OCI-LY7 (cell line): ENCODE results near the gene ASB12. TPM values are rescaled to one million over a fixed set of nuclear protein-coding genes. Genes with fewer than 3 reads are reported as not detected.
"Not testable (repeated sequence)": the region's sequence is repeated elsewhere in the genome, so short reads cannot be mapped to it uniquely, and the experiment has no call there.

Source experiments
- BruUV-seq: library from RNA; stranded (reverse); fragments of 400-500 nt; replicated peaks from 2 replicates; lab custom pipeline; 2021; lab: Mats Ljungman, UMichigan
- CTCF ChIA-PET: fragments of 300-600 bp; sonication (Branson Sonifier 250); formaldehyde crosslinking; loops from one replicate; lab custom pipeline; 2022; ENCODE audit warnings: antibody characterized with exemption; ENCODE audit not compliant: unreplicated experiment; lab: Charles Lee
- POLR2A ChIA-PET: fragments of 300-600 bp; sonication (Branson Sonifier 250); formaldehyde crosslinking; loops from one replicate; lab custom pipeline; 2022; ENCODE audit warnings: antibody characterized with exemption; lab: Charles Lee
- DNase-seq: peaks from one replicate; pipeline ENCODE4 v3.0.0-alpha.2; 2015; ENCODE audit warnings: low spot score
- H2AFZ ChIP-seq: fragments of 200-600 bp; sonication (generic), shearing (Covaris generic); 2 replicates; pipeline ENCODE4 v1.6.1; 2014; ENCODE audit warnings: mild to moderate bottlenecking, antibody characterized with exemption, low read length, moderate library complexity
- H3K27ac ChIP-seq: fragments of 200-600 bp; sonication (generic); 2 replicates; pipeline ENCODE4 v1.5.1; 2014; ENCODE audit warnings: mixed run types, low read depth, mild to moderate bottlenecking, moderate library complexity, low read length, inconsistent platforms; ENCODE audit not compliant: poor library complexity, severe bottlenecking
- H3K36me3 ChIP-seq: fragments of 200-600 bp; sonication (generic); 2 replicates; pipeline ENCODE4 v1.6.1; 2014; ENCODE audit warnings: mild to moderate bottlenecking, antibody characterized with exemption, low read length, moderate library complexity, mixed read lengths; ENCODE audit not compliant: insufficient read depth
- H3K4me1 ChIP-seq: fragments of 200-600 bp; sonication (generic); 2 replicates; pipeline ENCODE4 v1.5.1; 2014; ENCODE audit warnings: mild to moderate bottlenecking, low read length; ENCODE audit not compliant: insufficient read depth, poor library complexity, severe bottlenecking
- H3K4me2 ChIP-seq: fragments of 200-600 bp; sonication (generic); 2 replicates; pipeline ENCODE4 v1.6.1; 2014; ENCODE audit warnings: mild to moderate bottlenecking, low read length
- H3K4me3 ChIP-seq: fragments of 200-600 bp; sonication (generic); 2 replicates; pipeline ENCODE4 v1.5.1; 2014; ENCODE audit warnings: mild to moderate bottlenecking, low read depth, low read length; ENCODE audit not compliant: poor library complexity, severe bottlenecking
- H3K79me2 ChIP-seq: fragments of 200-600 bp; sonication (generic); 2 replicates; pipeline ENCODE4 v1.6.1; 2016; ENCODE audit warnings: low read depth, mild to moderate bottlenecking, low read length, moderate library complexity, mixed read lengths; ENCODE audit not compliant: insufficient read depth
- H3K9me2 ChIP-seq: fragments of 200-600 bp; sonication (generic); 2 replicates; pipeline ENCODE4 v1.6.1; 2016; ENCODE audit warnings: mild to moderate bottlenecking, low read length, mixed read lengths; ENCODE audit not compliant: insufficient read depth
- H3K9me3 ChIP-seq: fragments of 200-600 bp; sonication (generic); 2 replicates; pipeline ENCODE4 v1.6.1; 2014; ENCODE audit warnings: mild to moderate bottlenecking, mixed run types, low read length, mixed read lengths
- H4K20me1 ChIP-seq: fragments of 200-600 bp; sonication (generic); 2 replicates; pipeline ENCODE4 v1.6.1; 2014; ENCODE audit warnings: mild to moderate bottlenecking, antibody characterized with exemption, low read length, moderate library complexity, mixed read lengths; ENCODE audit not compliant: insufficient read depth
- CTCF ChIP-seq: fragments of 200-600 bp; sonication (generic); conservative IDR thresholded peaks from 2 replicates; pipeline ENCODE4 v1.5.1; 2014; ENCODE audit warnings: mild to moderate bottlenecking, antibody characterized with exemption, low read length, moderate library complexity, mixed read lengths
- EZH2phosphoT487 ChIP-seq: fragments of 200-600 bp; sonication (generic); IDR thresholded peaks from 2 replicates; pipeline ENCODE4 v1.6.1; 2018; ENCODE audit warnings: low read depth, borderline replicate concordance, mild to moderate bottlenecking, mixed run types, antibody characterized with exemption, low read length, moderate library complexity, mixed read lengths
- intact Hi-C: fragments of 100-400 bp; cut with micrococcal nuclease; formaldehyde crosslinking; loops from one replicate; pipeline ENCODE4 v1.10.0; 2022; ENCODE audit not compliant: unreplicated experiment
- total RNA-seq, 2 experiments: library from RNA; depleted of rRNA in 1 of 2; stranded (reverse); fragments of >200 nt in 1 of 2; shearing (Covaris generic) in 1 of 2; gene quantifications; 2 replicates each; pipeline ENCODE4 v1.2.3, GENCODE V29; 2014 to 2022

Gene ASB12
- total RNA-seq, 2 experiments from 2014 or later, result 0.51 to 0.66 TPM

GRCh38 chrX:64229154-64229553, 1.3 kb downstream of the ASB12 start:
- Histone ChIP-seq H3K79me2 (no peaks in the 10 kb centered on the region), H3K9me3 (no peaks in the 10 kb centered on the region), H3K4me1 (no peaks in the 10 kb centered on the region), H2AFZ (no peak overlapping the region), H4K20me1 (no peaks in the 10 kb centered on the region), H3K9me2 (no peaks in the 10 kb centered on the region), H3K4me2 (no peak overlapping the region), H3K27ac (no peak overlapping the region), H3K36me3 (no peaks in the 10 kb centered on the region), H3K4me3 (no peak overlapping the region)
- TF ChIP-seq CTCF (no peak), EZH2phosphoT487 (no peak)
- no peak for DNase-seq
- CTCF ChIA-PET, result no interaction called here
- POLR2A ChIA-PET, result no interaction called here
- intact Hi-C loops, result no loop called here
- no TSS peak for BruUV-seq

DNA sequence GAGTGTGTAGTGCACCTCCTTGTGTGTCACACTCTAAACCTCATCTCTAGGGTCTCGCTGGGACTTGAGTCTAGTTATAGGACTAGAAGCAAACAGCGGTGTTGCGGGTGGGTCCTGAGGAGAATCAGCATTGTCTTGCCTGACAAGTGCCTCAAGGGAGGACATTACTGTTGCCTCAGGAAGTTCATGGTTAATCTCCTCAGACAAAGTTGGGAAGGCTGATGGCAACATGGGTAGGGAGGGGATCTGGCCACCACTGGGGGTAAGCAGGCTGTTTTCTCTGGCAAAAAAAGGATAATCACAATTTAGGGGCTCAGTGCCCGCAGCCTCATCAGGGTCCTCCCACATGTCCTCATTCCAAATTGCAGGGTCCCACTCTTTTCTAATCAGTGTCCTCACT, 12.4 kb downstream of the ASB12 start:
- H3K4me2 ChIP-seq, result no peak overlapping the region
- no peaks in the 10 kb centered on the region for H3K79me2 ChIP-seq
- TF ChIP-seq CTCF, result no peak
- no peak for TF ChIP-seq EZH2phosphoT487
- no TSS peak for BruUV-seq
- no peak overlapping the region for H3K27ac ChIP-seq
- no peak overlapping the region for H3K4me3 ChIP-seq
- ChIA-PET POLR2A (no interaction called here), CTCF (no interaction called here)
- H4K20me1 ChIP-seq, result no peaks in the 10 kb centered on the region
- H2AFZ ChIP-seq, result no peak overlapping the region
- no peak for DNase-seq
- intact Hi-C loops, result no loop called here
- H3K36me3 ChIP-seq, result no peaks in the 10 kb centered on the region
- H3K4me1 ChIP-seq, result no peaks in the 10 kb centered on the region
- H3K9me2 ChIP-seq, result no peaks in the 10 kb centered on the region
- no peaks in the 10 kb centered on the region for H3K9me3 ChIP-seq

DNA sequence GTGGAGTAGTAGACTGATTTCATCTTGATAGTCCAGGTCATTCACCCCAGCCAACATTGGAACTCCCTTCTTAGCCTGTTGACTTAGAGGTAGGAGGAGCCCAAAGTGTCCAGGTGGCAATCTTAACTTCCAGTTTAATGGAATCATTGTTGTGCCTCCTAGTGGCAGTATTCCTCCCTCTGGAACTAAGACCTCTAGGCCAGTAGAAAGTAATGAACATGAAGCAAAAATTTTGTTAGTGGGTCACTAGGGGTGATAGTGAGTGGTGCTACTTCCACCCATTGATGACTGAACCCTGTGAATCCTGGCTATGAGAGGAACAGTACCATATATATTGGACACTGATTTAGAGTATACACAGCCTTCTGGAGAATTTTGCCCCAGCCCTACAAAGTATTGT, 16.4 kb downstream of the ASB12 start:
- POLR2A ChIA-PET, H3K9me3 ChIP-seq, H3K4me1 ChIP-seq, CTCF ChIA-PET, intact Hi-C loops, H3K27ac ChIP-seq, DNase-seq, H3K9me2 ChIP-seq, H3K79me2 ChIP-seq, H2AFZ ChIP-seq, H3K4me3 ChIP-seq, BruUV-seq, H3K36me3 ChIP-seq, H3K4me2 ChIP-seq, H4K20me1 ChIP-seq: not testable (repeated sequence)
